ENCODE results near the gene THSD4.

THSD4 gene

GRCh38 chr15:71755092-71755970 lies 640.1 kb downstream of the THSD4 start:
- ChIA-PET CTCF (interaction anchor here (1.4 to 9.6 kb wide), 5 partner anchors 11 to 401 kb away, joined by 5 to 132 read pairs (median 16); no protein-coding TSS in a partner anchor), POLR2A (no interaction called here)
- no peak for DNase-seq (ENCODE audit: extremely low spot score)
- TF ChIP-seq CTCF (IDR thresholded peaks at IDR 0.05; ENCODE audit: control extremely low read depth, extremely low read depth, low read depth, missing control alignments): no peak

GRCh38 chr15:71756599-71757352 lies 641.5 kb downstream of the THSD4 start:
- ChIA-PET POLR2A (no interaction called here), CTCF (interaction anchor here (0.7 to 2.9 kb wide), 6 partner anchors 11 to 44 kb away, joined by 3 to 12 read pairs (median 4); no protein-coding TSS in a partner anchor)
- DNase-seq (ENCODE audit: extremely low spot score): no peak

DNA sequence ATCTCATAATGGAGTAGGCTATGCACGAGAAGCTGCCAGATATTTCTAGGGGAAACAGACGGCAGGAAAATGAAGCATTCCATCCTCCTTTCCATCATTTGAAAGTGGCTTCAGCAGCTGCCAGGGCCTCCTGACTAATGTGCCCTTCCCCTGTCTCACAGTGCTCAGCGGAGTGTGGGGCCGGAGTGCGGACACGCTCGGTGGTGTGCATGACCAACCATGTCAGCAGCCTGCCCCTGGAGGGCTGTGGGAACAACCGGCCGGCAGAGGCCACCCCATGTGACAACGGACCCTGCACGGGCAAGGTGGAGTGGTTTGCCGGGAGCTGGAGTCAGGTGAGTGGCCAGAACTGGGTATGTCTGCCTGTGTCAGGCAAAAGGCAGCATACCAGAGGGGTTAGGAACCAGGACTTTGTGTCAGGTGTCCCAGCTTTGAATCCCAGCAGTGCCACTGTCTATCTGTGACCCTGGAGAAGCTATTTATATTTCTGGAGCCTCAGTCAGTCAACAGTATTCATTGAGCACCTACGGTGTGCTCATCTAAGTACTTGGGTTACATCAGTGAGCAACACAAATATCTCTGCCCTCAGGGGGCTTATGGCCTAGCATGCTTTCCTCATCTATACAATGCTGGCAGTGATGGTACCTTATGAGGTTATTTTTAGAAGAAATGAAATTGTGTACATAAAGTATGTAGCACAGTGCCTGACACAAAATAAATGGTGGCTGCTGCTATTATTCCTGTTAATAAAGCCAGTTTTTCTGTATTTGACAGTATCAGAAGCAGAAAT lies 642.7 kb downstream of the THSD4 start:
- ChIA-PET POLR2A (no interaction called here), CTCF (interaction anchor here (0.7 to 2.9 kb wide), 5 partner anchors 12 to 23 kb away, joined by 3 to 12 read pairs (median 4); no protein-coding TSS in a partner anchor)
- DNase-seq (ENCODE audit: extremely low spot score): no peak
- TF ChIP-seq CTCF (IDR thresholded peaks at IDR 0.05; ENCODE audit: control extremely low read depth, extremely low read depth, low read depth, missing control alignments): no peak

More at GRCh38 chr15:71756599-71757352, 641.5 kb downstream of the THSD4 start:
- TF ChIP-seq CTCF (IDR thresholded peaks at IDR 0.05; ENCODE audit: control extremely low read depth, extremely low read depth, low read depth, missing control alignments): no peak

- ChIA-PET POLR2A (no interaction called here), CTCF (interaction anchor here (0.8 to 1.7 kb wide), 3 partner anchors 15 to 42 kb away, joined by 3 to 7 read pairs (median 3); no protein-coding TSS in a partner anchor)
- no peak for TF ChIP-seq CTCF (IDR thresholded peaks at IDR 0.05; ENCODE audit: control extremely low read depth, extremely low read depth, low read depth, missing control alignments)
- no peak for DNase-seq (ENCODE audit: extremely low spot score)
Measured at GRCh38 chr15:71758711-71759110, 643.4 kb downstream of the THSD4 start.

DNA sequence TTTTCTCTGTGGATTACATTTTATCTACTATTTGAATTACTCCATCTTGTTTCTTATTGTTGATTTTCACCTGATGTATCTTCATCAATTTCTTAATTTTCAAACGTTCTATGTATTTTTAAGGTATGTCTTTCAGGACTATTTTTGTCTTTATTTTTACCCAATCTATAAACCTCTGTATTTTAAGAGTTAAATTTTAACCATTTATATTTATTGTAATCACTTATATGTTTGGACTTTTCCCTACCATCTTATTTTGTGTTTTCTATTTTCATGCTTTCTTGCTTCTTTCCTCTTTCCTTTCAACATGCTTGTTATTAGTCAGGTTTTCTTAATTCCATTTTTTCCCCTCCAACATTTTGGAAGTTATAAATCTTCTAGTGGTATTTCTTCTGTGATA lies 645.6 kb downstream of the THSD4 start:
- ChIA-PET POLR2A (no interaction called here), CTCF (interaction anchor here (1.3 to 1.4 kb wide), 2 partner anchors 10 to 17 kb away, joined by 4 read pairs; no protein-coding TSS in a partner anchor)
- DNase-seq (ENCODE audit: extremely low spot score): no peak
- TF ChIP-seq CTCF (IDR thresholded peaks at IDR 0.05; ENCODE audit: control extremely low read depth, extremely low read depth, low read depth, missing control alignments): no peak

DNA sequence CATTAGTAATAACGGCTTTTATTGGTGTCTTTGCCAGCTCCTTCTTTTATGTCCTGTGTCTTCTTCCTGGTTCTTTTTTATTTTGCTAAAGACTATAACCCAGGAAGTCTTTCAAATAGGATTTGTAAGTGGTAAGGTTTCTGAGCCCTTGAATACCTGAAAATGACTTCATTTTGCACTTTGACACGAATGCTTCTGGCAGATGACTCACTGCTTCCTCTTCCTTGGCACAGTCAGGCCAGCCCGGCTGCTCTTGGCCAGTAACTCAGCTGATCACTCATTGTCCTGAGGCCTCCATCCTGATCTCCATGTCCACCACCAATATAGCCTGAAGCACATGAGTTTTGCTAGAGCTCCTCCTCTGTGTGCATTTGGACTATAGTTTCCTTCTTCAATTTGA lies 646.4 kb downstream of the THSD4 start:
- DNase-seq (ENCODE audit: extremely low spot score): no peak
- ChIA-PET CTCF (interaction anchor here (1.3 to 1.4 kb wide), 2 partner anchors 9 to 18 kb away, joined by 4 read pairs; no protein-coding TSS in a partner anchor), POLR2A (no interaction called here)
- TF ChIP-seq CTCF (IDR thresholded peaks at IDR 0.05; ENCODE audit: control extremely low read depth, extremely low read depth, low read depth, missing control alignments): no peak

Measured in GM10248 (cell line).